Small intestine (tissue), 7 donors: ENCODE results near the gene SPCS3. TPM values are rescaled to one million over a fixed set of nuclear protein-coding genes. Genes with fewer than 3 reads are reported as not detected.
A peak's percentile ranks its signal among the peaks of the same experiment; 100 is the strongest.
"Not testable (repeated sequence)": the region's sequence is repeated elsewhere in the genome, so short reads cannot be mapped to it uniquely, and the experiment has no call there.

Source experiments
- DNase-seq, 2 donors: peaks; one replicate each; pipeline versions ENCODE4 v3.0.0 to v3.0.0-alpha.2; 2013
- FAIRE-seq: peaks from 2 replicates; lab custom pipeline; 2012; peaks lifted over from hg19 to GRCh38; lab: Jason Lieb, UNC
- H3K27ac ChIP-seq, 3 donors: one replicate each; pipeline ENCODE4 v1.5.1; 2013; ENCODE audit warnings: low read length in 2 of 3, mild to moderate bottlenecking in 2 of 3, control low read depth in 1 of 3, inconsistent platforms in 1 of 3, low read depth in 1 of 3, moderate library complexity in 1 of 3
- H3K27me3 ChIP-seq, 3 donors: one replicate each; pipeline ENCODE4 v1.6.1; 2013; ENCODE audit warnings: low read length in 3 of 3, inconsistent platforms in 1 of 3; ENCODE audit not compliant: control insufficient read depth in 3 of 3, insufficient read depth in 3 of 3
- H3K36me3 ChIP-seq, 3 donors: one replicate each; pipeline ENCODE4 v1.6.1; 2013; ENCODE audit warnings: low read length in 3 of 3, inconsistent platforms in 1 of 3, low read depth in 1 of 3, mild to moderate bottlenecking in 1 of 3, moderate library complexity in 1 of 3; ENCODE audit not compliant: control insufficient read depth in 3 of 3, insufficient read depth in 2 of 3
- H3K4me1 ChIP-seq, 3 donors: one replicate each; pipeline ENCODE4 v1.6.1; 2013; ENCODE audit warnings: low read length in 2 of 3, inconsistent platforms in 1 of 3, low read depth in 1 of 3, mild to moderate bottlenecking in 1 of 3, moderate library complexity in 1 of 3; ENCODE audit not compliant: control insufficient read depth in 3 of 3, insufficient read depth in 2 of 3
- H3K4me3 ChIP-seq, 3 donors: one replicate each; pipeline ENCODE4 v1.5.1; 2013; ENCODE audit warnings: low read length in 3 of 3, control low read depth in 1 of 3, inconsistent platforms in 1 of 3, low read depth in 1 of 3, mild to moderate bottlenecking in 1 of 3, moderate library complexity in 1 of 3
- H3K9me3 ChIP-seq, 2 donors: one replicate each; pipeline ENCODE4 v1.6.1; 2013; ENCODE audit warnings: low read depth in 1 of 2, low read length in 1 of 2; ENCODE audit not compliant: control insufficient read depth in 2 of 2, insufficient read depth in 1 of 2
- WGBS, 3 donors: extraction: QIAGEN DNeasy Blood & Tissue Kit; methylation state at CpG; one replicate each; pipeline ENCODE4 v1.1.7; 2013; 5-methylcytosine and 5-hydroxymethylcytosine counted together
- polyA plus RNA-seq, 4 donors: library from polyadenylated mRNA; stranded (reverse) in 3 of 4; unstranded in 1 of 4; fragments of 200-250 nt in 3 of 4; fragments of 120-200 nt in 1 of 4; gene quantifications; one replicate each; pipeline versions ENCODE4 v1.2.1 to v1.2.3, GENCODE V29; 2013
- donor health status: healthy with polysubstance abuse.
- donor health status: control.
- donor health status: control.
- donor health status: Bipolar disorder and iron deficiency.
- donor health status: healthy.

Gene SPCS3
- polyA plus RNA-seq, 4 donors, result 11.9 to 58.0 (median 27.2) TPM

- H3K36me3 ChIP-seq, result no peaks in the 10 kb centered on the region
- H3K27ac ChIP-seq, result no peak overlapping the region
- H3K9me3 ChIP-seq, result no peaks in the 10 kb centered on the region
- no peak overlapping the region for H3K4me3 ChIP-seq
- H3K27me3 ChIP-seq, result no peaks in the 10 kb centered on the region
- FAIRE-seq (no peak), DNase-seq (peak; percentile 39 to 54)
- WGBS, 3 donors, result 26 to 58% (median 41%) methylated on average over 13 of the region's 13 CpGs
- no peaks in the 10 kb centered on the region for H3K4me1 ChIP-seq
These were observed 42.4 kb upstream of the SPCS3 start for GRCh38 chr4:176277162-176277904.

GRCh38 chr4:176279560-176279959, 40.2 kb upstream of the SPCS3 start:
- WGBS, 3 donors, result 88 to 96% (median 96%) methylated on average over 1 of the region's 1 CpG
- H3K27me3 ChIP-seq, FAIRE-seq: not testable (repeated sequence)

GRCh38 chr4:176286728-176287127, 33.0 kb upstream of the SPCS3 start:
- no peak for DNase-seq
- FAIRE-seq, result no peak
- H3K4me1 ChIP-seq, result no peaks in the 10 kb centered on the region
- H3K4me3 ChIP-seq, result no peak overlapping the region
- no peaks in the 10 kb centered on the region for H3K9me3 ChIP-seq
- H3K27me3 ChIP-seq, result no peaks in the 10 kb centered on the region
- no peak overlapping the region for H3K27ac ChIP-seq
- WGBS, 3 donors, result 53 to 74% (median 70%) methylated on average over 3 of the region's 3 CpGs
- H3K36me3 ChIP-seq, result no peaks in the 10 kb centered on the region

More at GRCh38 chr4:176279560-176279959, 40.2 kb upstream of the SPCS3 start:
- H3K4me1 ChIP-seq, H3K4me3 ChIP-seq, H3K27ac ChIP-seq, H3K9me3 ChIP-seq, DNase-seq, H3K36me3 ChIP-seq: not testable (repeated sequence)

GRCh38 chr4:176287546-176287945, 32.2 kb upstream of the SPCS3 start:
- no peak overlapping the region for H3K27ac ChIP-seq
- no peak for DNase-seq

GRCh38 chr4:176288020-176288419, 31.7 kb upstream of the SPCS3 start:
- no peaks in the 10 kb centered on the region for H3K4me1 ChIP-seq
- no peak for FAIRE-seq
- no peak overlapping the region for H3K4me3 ChIP-seq

More at GRCh38 chr4:176287546-176287945, 32.2 kb upstream of the SPCS3 start:
- no peaks in the 10 kb centered on the region for H3K27me3 ChIP-seq
- H3K4me1 ChIP-seq, result no peaks in the 10 kb centered on the region
- FAIRE-seq, result no peak
- no peak overlapping the region for H3K4me3 ChIP-seq
- no peaks in the 10 kb centered on the region for H3K9me3 ChIP-seq
- no peaks in the 10 kb centered on the region for H3K36me3 ChIP-seq

GRCh38 chr4:176289561-176289960, 30.2 kb upstream of the SPCS3 start:
- no peak for FAIRE-seq
- no peaks in the 10 kb centered on the region for H3K36me3 ChIP-seq
- no peak overlapping the region for H3K27ac ChIP-seq
- no peak overlapping the region for H3K4me3 ChIP-seq
- H3K27me3 ChIP-seq, result no peaks in the 10 kb centered on the region
- 86 to 94% (median 91%) methylated on average over 6 of the region's 6 CpGs for whole genome bisulfite sequencing, 3 donors
- H3K4me1 ChIP-seq, result no peaks in the 10 kb centered on the region
- DNase-seq, result no peak
- no peaks in the 10 kb centered on the region for H3K9me3 ChIP-seq

More at GRCh38 chr4:176288020-176288419, 31.7 kb upstream of the SPCS3 start:
- DNase-seq, result no peak
- Histone ChIP-seq H3K27me3 (no peaks in the 10 kb centered on the region), H3K36me3 (no peaks in the 10 kb centered on the region), H3K27ac (no peak overlapping the region), H3K9me3 (no peaks in the 10 kb centered on the region)

GRCh38 chr4:176290520-176290919, 29.2 kb upstream of the SPCS3 start:
- FAIRE-seq (no peak), DNase-seq (no peak)
- Histone ChIP-seq H3K9me3 (no peaks in the 10 kb centered on the region), H3K36me3 (no peaks in the 10 kb centered on the region), H3K27ac (no peak overlapping the region), H3K27me3 (no peaks in the 10 kb centered on the region), H3K4me3 (no peak overlapping the region), H3K4me1 (no peaks in the 10 kb centered on the region)
- WGBS, 3 donors, result 84 to 93% (median 90%) methylated on average over 3 of the region's 3 CpGs

GRCh38 chr4:176291748-176292147, 28.0 kb upstream of the SPCS3 start:
- no peak for DNase-seq
- H3K4me1 ChIP-seq, result no peaks in the 10 kb centered on the region
- H3K27ac ChIP-seq, result no peak overlapping the region
- FAIRE-seq, result no peak
- no peak overlapping the region for H3K4me3 ChIP-seq
- H3K27me3 ChIP-seq, result no peaks in the 10 kb centered on the region
- no peaks in the 10 kb centered on the region for H3K36me3 ChIP-seq
- WGBS, 3 donors, result 86 to 91% (median 90%) methylated on average over 3 of the region's 3 CpGs
- no peaks in the 10 kb centered on the region for H3K9me3 ChIP-seq

- Histone ChIP-seq H3K27ac (no peak overlapping the region), H3K4me3 (no peak overlapping the region), H3K27me3 (no peaks in the 10 kb centered on the region), H3K36me3 (no peaks in the 10 kb centered on the region), H3K4me1 (no peaks in the 10 kb centered on the region), H3K9me3 (no peaks in the 10 kb centered on the region)
- DNase-seq (no peak), FAIRE-seq (no peak)
- WGBS, 3 donors, result 70 to 92% (median 82%) methylated on average over 1 of the region's 1 CpG
These were observed 26.8 kb upstream of the SPCS3 start for GRCh38 chr4:176292920-176293319.
